Natural killer cell (primary cell): Measurements from ENCODE around the gene ACD. TPM values are rescaled to one million over a fixed set of nuclear protein-coding genes. Genes with fewer than 3 reads are reported as not detected.

Experiments used
- ATAC-seq, 3 donors: fragments of 150-1000 bp in 2 of 3; fragments of 200-7000 bp in 1 of 3; cut with Tn5 transposase; 1 replicate in 1 of 3; 2 replicates in 2 of 3; pipeline ENCODE4 v1.10.0; 2021; ENCODE audit warnings: mild to moderate bottlenecking in 2 of 3, moderate library complexity in 2 of 3
- DNase-seq, 2 donors: peaks; one replicate each; pipeline versions ENCODE4 v3.0.0 to v3.0.0-alpha.2; 2013 to 2021; ENCODE audit warnings: mixed read lengths in 1 of 2
- H3K27ac ChIP-seq: one replicate; pipeline ENCODE4 v1.5.1; 2013; ENCODE audit warnings: mild to moderate bottlenecking, low read length
- H3K27me3 ChIP-seq: one replicate; pipeline ENCODE4 v1.6.1; 2013; ENCODE audit warnings: low read length; ENCODE audit not compliant: control insufficient read depth, insufficient read depth
- H3K36me3 ChIP-seq: one replicate; pipeline ENCODE4 v1.6.1; 2013; ENCODE audit warnings: low read length; ENCODE audit not compliant: control insufficient read depth, insufficient read depth
- H3K4me1 ChIP-seq: one replicate; pipeline ENCODE4 v1.6.1; 2013; ENCODE audit warnings: low read length; ENCODE audit not compliant: control insufficient read depth, insufficient read depth
- H3K4me3 ChIP-seq: one replicate; pipeline ENCODE4 v1.5.1; 2013; ENCODE audit warnings: low read length
- H3K9me3 ChIP-seq: one replicate; pipeline ENCODE4 v1.6.1; 2013; ENCODE audit warnings: low read length; ENCODE audit not compliant: control insufficient read depth, insufficient read depth
- H3K27ac Mint-ChIP-seq, 2 donors: one replicate each; pipeline ENCODE4 v1.8.0; 2022; ENCODE audit warnings: mild to moderate bottlenecking in 2 of 2, mixed read lengths in 2 of 2, moderate library complexity in 1 of 2
- H3K27me3 Mint-ChIP-seq, 2 donors: one replicate each; pipeline ENCODE4 v1.8.0; 2022; ENCODE audit warnings: low read depth in 2 of 2, mixed read lengths in 2 of 2
- H3K36me3 Mint-ChIP-seq: one replicate; pipeline ENCODE4 v1.8.0; 2022; ENCODE audit warnings: mixed read lengths
- H3K4me1 Mint-ChIP-seq, 2 donors: one replicate each; pipeline ENCODE4 v1.8.0; 2022; ENCODE audit warnings: mixed read lengths in 2 of 2
- H3K4me3 Mint-ChIP-seq: one replicate; pipeline ENCODE4 v1.8.0; 2022; ENCODE audit warnings: mild to moderate bottlenecking, moderate library complexity, mixed read lengths
- H3K9me3 Mint-ChIP-seq, 2 donors: one replicate each; pipeline ENCODE4 v1.8.0; 2022; ENCODE audit warnings: mixed read lengths in 2 of 2
- CTCF ChIP-seq: fragments of 200-600 bp; IDR thresholded peaks from one replicate; pipeline ENCODE4 v1.8.0; 2022; ENCODE audit warnings: antibody characterized with exemption
- WGBS: methylation state at CpG from one replicate; pipeline ENCODE4 v1.1.7; 2013; ENCODE audit warnings: missing lambda C conversion rate; ENCODE audit not compliant: insufficient coverage; 5-methylcytosine and 5-hydroxymethylcytosine counted together
- intact Hi-C: fragments of 100-400 bp; cut with micrococcal nuclease; formaldehyde crosslinking; loops from one replicate; pipeline ENCODE4 v1.14.2; 2022
- total RNA-seq, 4 donors: library from RNA; stranded (reverse); fragments of 120-200 nt in 1 of 4; gene quantifications; one replicate each; pipeline versions ENCODE4 v1.2.3 to v1.2.4, GENCODE V29; 2013 to 2022

The ACD gene
- total RNA-seq, 3 donors from 2014 or later (not counting 1 experiment from before 2014, with no cell fraction given) = 34.4 to 58.0 (median 43.2) TPM

- Mint-ChIP-seq H3K36me3 (no peaks in the 10 kb centered on the region), H3K27me3 (no peaks in the 10 kb centered on the region), H3K4me1 (peaks cover 0 to 31% of the 10 kb centered on the region in 2 donors), H3K9me3 (no peaks in the 10 kb centered on the region), H3K27ac (peak overlapping the region; percentile 93 to 94), H3K4me3 (peak overlapping the region; percentile 79)
- H3K36me3 ChIP-seq = peaks cover 15% of the 10 kb centered on the region
- ATAC-seq (peak in 1 of 3 donors; percentile 6), DNase-seq (peak in 1 of 2 donors; percentile 59)
- peaks cover 32% of the 10 kb centered on the region for H3K4me1 ChIP-seq
- peak overlapping the region; percentile 78 for H3K27ac ChIP-seq
- 17% methylated on average over 39 of the region's 39 CpGs for WGBS
- no peaks in the 10 kb centered on the region for H3K9me3 ChIP-seq
- intact Hi-C loops = loop anchor here (2.0 kb wide), 1 partner anchor 98 kb away; the partner anchor contains the start of gene CTCF
- H3K27me3 ChIP-seq = no peaks in the 10 kb centered on the region
- peak overlapping the region; percentile 47 for H3K4me3 ChIP-seq
- no peak for TF ChIP-seq CTCF
These were observed 1.2 kb upstream of the ACD start for GRCh38 chr16:67661101-67661761.

GRCh38 chr16:67660564-67661028 is 536 bp upstream of the ACD start, which contains the start of gene PARD6A:
TSS of gene PARD6A (plus strand) at chr16:67660960. CDS start at chr16:67661039, 79 bp downstream.
- Mint-ChIP-seq H3K27me3 (no peaks in the 10 kb centered on the region), H3K4me3 (peak within 1 kb of the TSS; percentile 94), H3K4me1 (peaks cover 0 to 33% of the 10 kb centered on the region in 2 donors), H3K36me3 (no peaks in the 10 kb centered on the region), H3K9me3 (no peaks in the 10 kb centered on the region), H3K27ac (peak within 1 kb of the TSS; percentile 93 to 94)
- no peaks in the 10 kb centered on the region for H3K9me3 ChIP-seq
- H3K27me3 ChIP-seq = no peaks in the 10 kb centered on the region
- intact Hi-C loops = loop anchor here (1.0 to 2.0 kb wide), 2 partner anchors 98 to 180 kb away; partner anchors contain the start of gene CTCF
- peak within 1 kb of the TSS; percentile 91 for H3K27ac ChIP-seq
- no peak for TF ChIP-seq CTCF
- peaks cover 18% of the 10 kb centered on the region for H3K36me3 ChIP-seq
- peak within 1 kb of the TSS; percentile 67 for H3K4me3 ChIP-seq
- peaks cover 26% of the 10 kb centered on the region for H3K4me1 ChIP-seq
- WGBS = under 1% methylated on average over 48 of the region's 48 CpGs
- DNase-seq (peak; percentile 87 to 98), ATAC-seq (peak; percentile 78 to 92 (median 85))

GRCh38 chr16:67658849-67659674 is 998 bp downstream of the ACD start:
- peak overlapping the region; percentile 93 to 94 for H3K27ac Mint-ChIP-seq
- WGBS = 33% methylated on average over 19 of the region's 21 CpGs

More at GRCh38 chr16:67658849-67659674, 998 bp downstream of the ACD start:
- Mint-ChIP-seq H3K9me3 (no peaks in the 10 kb centered on the region), H3K4me1 (peaks cover 0 to 35% of the 10 kb centered on the region in 2 donors), H3K27me3 (no peaks in the 10 kb centered on the region), H3K36me3 (no peaks in the 10 kb centered on the region), H3K4me3 (peak overlapping the region; percentile 94)
- Histone ChIP-seq H3K36me3 (peaks cover 23% of the 10 kb centered on the region), H3K4me3 (peak overlapping the region; percentile 67), H3K4me1 (peaks cover 26% of the 10 kb centered on the region), H3K27me3 (no peaks in the 10 kb centered on the region), H3K27ac (no peak overlapping the region), H3K9me3 (no peaks in the 10 kb centered on the region)
- ATAC-seq (no peak), DNase-seq (no peak)
- intact Hi-C loops = no loop called here
- TF ChIP-seq CTCF = no peak
